AG09319 (cell line): Measurements from ENCODE around the gene GRID1.
A peak's percentile ranks its signal among the peaks of the same experiment; 100 is the strongest.

Source experiments
- DNase-seq: peaks from one replicate; pipeline ENCODE4 v3.0.0-alpha.2; 2010; ENCODE audit warnings: low read depth; ENCODE audit errors: extremely low read depth
- TF ChIP-seq, protein P1 (sequence below): IDR thresholded peaks from 2 replicates; pipeline ENCODE4 v1.5.1; 2011; ENCODE audit warnings: low read depth, mild to moderate bottlenecking, inconsistent platforms, low read length, moderate library complexity

GRID1 gene

DNA sequence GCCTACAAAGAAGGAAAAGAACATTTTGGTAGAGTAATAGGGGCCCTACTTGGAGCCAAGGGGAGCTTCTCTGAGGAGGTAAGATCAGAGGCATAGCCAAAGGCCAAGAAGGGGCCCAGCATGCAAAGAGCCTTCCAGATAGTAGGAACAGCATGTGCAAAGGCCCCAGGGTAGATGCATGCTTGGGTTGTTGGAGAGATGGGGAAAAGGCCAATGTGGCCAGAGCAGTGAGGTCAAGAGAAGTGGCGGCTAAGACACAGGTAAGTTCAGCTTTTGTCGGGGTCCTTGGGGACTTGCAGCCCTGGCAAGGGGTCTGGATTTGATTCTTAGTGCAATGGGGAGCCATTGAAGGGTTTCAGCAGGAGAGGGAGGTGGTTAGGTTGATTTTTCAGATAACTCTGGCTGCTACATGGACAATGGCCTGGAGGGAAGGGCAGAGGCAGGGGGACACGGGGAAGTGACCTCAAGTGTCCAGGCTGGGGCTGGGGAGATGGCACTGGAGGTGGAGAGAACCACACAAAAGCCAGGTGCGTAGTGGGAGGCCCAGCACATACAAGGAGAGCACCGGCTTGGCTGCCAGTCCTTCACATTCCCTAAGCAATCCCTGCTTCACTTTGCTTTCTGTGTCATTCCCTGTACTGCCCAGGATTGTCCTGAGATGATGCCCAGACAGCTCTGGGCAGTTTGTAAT is 16.5 kb downstream of the GRID1 start:
- TF ChIP-seq, protein P1, sequence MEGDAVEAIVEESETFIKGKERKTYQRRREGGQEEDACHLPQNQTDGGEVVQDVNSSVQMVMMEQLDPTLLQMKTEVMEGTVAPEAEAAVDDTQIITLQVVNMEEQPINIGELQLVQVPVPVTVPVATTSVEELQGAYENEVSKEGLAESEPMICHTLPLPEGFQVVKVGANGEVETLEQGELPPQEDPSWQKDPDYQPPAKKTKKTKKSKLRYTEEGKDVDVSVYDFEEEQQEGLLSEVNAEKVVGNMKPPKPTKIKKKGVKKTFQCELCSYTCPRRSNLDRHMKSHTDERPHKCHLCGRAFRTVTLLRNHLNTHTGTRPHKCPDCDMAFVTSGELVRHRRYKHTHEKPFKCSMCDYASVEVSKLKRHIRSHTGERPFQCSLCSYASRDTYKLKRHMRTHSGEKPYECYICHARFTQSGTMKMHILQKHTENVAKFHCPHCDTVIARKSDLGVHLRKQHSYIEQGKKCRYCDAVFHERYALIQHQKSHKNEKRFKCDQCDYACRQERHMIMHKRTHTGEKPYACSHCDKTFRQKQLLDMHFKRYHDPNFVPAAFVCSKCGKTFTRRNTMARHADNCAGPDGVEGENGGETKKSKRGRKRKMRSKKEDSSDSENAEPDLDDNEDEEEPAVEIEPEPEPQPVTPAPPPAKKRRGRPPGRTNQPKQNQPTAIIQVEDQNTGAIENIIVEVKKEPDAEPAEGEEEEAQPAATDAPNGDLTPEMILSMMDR, result no peak
- no peak for DNase-seq

DNA sequence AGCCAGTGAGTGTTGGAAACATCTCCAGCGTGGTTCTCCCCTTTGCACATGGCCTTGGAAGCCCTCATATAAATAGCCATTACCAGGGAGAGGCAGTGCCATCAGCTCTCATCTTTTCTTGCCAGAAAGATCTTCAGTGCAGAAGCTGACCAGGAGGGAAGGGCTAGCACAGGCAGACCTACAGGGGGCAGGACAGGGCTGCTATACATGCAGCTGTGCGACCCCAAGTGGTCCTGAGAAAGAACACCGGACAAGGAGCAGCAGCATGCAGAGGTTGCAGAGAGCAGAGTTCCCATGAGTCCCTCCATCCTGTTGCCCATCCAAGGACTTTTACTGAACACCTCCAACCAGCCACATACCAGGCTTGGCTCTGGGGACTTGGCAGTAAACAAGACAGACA is 17.1 kb downstream of the GRID1 start:
- DNase-seq, result no peak
- TF ChIP-seq, protein P1, result peak; percentile 24

DNA sequence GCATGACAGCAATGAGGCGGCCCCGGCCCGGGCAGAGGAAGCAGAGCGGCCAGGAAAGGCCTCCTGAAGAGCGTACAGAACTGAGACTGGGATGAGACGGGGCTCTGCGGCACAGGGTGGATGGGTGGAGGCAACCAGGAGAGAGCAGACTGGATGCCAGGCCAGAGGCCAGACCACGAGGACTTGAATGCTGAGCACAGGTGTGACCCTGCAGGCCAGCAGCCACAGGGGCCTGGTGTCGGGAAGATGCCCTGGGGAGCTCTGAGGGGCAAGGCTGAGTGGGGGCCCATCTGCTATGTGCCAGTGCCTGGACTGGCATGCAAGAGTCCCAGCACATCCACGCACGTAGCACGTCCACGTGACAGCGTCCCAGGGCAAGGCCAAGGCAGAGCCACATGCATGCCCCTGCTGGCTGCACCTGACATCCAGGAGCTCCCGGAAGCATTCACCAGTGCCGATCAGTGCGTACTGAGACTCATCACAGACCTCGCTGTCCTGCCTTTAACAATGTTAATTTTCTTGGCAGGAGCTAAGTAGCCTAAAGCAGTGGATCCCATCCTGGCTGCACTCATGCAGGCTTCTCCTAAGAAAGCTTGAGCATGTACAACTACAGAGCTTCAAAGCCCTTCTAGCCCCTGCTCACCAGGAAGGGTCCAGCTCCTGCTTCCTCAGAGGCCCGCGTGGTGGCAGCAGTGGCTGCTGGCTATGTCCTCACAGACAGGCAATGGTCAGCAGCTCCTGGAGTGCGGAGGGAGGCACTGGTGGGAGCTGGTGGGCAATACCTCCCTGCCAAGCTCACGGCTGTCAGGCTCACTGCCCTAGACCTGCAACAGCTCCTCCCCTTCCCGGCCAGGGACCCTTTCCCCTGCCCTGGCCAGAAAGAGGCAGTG is 18.0 kb downstream of the GRID1 start:
- TF ChIP-seq, protein P1, result no peak; the same call in 1 of the 2 replicates
- DNase-seq, result no peak

DNA sequence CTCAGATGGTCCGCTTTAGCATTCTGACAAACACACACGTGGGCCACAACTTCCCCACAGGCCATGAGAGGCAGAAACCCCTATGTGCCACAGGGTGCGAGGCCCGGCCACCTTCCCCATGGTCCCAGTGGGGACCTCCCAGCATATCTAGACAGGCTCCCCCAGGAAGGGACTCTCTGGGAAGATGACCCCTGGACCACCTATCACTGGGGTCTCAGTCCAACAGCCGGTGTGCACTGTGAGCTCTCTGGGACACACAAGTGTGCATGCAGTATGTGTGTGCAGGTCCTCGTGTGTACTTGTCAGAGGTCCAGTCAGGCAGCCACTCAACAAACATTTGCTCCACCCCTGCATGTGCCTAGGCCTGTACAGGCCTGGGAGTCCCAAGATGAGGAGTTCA is 18.7 kb downstream of the GRID1 start:
- TF ChIP-seq, protein P1, result no peak
- DNase-seq, result no peak

DNA sequence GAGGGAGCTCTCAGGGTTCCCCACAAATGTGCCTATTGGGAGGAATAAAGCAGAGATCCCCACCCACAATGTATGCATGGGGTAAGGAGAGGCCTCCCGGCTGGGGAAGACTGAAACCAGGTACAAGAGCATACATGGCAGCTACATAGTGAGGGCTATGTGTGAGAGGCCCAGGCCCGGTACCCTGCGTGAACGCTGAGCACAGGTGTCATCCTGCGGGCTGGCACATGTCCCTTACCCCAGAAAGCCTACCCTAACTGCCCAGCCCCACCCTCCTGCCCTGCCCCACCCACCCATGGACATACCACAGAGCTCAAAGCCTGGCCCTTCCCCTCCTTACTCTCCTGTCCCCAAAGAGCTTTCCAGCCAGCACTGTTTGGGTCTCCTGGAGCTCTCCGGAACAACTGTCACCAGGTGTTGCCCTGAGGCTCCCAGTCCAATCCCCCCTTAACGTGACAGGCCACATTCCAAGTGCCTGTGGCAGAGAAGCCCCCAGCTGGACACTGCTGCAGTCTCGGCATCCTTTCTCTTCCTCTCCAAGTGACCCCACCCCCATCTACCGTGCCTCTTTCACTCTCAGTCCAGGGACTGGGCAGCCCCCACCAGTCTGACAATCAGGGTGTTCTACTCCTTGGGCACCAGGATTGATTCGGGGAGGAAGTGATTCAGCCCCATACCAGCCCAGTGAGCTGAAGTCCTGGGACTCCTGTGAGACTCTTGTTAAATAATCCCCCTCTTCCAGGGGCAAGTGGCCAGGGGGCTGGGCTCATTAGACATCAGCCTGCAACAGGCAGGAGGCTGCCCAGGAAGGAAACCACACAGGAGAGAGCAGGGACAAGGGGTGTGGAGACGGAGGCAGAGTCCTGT is 19.6 kb downstream of the GRID1 start:
- TF ChIP-seq, protein P1, result no peak
- no peak for DNase-seq

DNA sequence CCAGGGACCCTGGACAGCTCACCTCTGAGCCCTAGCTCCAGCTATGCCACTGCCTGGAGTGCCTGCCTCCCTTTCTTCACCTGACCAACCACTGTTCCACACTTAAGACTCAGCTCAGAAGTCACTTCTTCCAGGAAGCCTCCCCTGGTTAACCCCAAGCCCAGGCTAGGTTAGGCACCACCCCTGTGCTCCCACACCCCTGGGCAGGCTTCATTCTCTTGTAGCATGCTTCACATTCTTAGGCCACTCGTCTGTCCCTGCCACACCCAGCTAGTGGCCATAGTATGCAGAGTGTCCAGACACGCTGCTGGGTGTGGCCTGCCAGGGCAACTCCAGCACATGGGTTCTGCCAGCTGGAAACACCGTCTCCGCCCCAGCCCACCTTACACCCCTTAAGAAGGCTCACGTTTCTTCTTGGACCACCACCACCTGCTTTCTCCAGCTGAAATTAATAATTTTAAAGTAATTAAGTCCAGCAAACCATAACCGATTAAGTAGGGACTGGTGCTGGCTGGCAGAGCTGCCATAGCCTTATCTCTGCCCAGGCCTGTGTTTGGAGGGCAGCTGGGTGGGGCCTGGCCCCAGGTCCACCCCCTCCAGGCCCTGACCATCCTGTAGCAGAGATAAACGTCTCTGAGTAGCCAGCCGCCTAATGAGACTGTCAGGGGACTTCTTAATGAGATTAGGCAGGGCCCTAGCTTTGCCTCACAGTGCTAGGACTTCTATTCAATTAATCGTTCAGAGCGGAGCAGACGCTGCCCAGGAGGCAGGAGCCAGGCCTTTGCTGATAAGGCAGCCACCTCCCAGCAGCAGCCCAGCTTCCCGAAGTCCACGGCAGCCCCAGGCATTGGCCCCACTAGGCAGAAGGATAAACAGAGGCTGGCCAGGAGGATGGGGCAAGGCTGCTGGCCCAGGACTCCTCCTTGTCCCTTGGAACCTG is 20.5 kb downstream of the GRID1 start:
- no peak for DNase-seq
- TF ChIP-seq, protein P1, result no peak
